GM18861 (cell line): ENCODE data around the gene CFAP46.
"Not testable (repeated sequence)": the region's sequence is repeated elsewhere in the genome, so short reads cannot be mapped to it uniquely, and the experiment has no call there.

ENCODE experiments used
- ATAC-seq: cut with Tn5 transposase; IDR thresholded peaks from one replicate; pipeline ENCODE4 v1.9.1; 2021; ENCODE audit not compliant: unreplicated experiment

The CFAP46 gene

DNA sequence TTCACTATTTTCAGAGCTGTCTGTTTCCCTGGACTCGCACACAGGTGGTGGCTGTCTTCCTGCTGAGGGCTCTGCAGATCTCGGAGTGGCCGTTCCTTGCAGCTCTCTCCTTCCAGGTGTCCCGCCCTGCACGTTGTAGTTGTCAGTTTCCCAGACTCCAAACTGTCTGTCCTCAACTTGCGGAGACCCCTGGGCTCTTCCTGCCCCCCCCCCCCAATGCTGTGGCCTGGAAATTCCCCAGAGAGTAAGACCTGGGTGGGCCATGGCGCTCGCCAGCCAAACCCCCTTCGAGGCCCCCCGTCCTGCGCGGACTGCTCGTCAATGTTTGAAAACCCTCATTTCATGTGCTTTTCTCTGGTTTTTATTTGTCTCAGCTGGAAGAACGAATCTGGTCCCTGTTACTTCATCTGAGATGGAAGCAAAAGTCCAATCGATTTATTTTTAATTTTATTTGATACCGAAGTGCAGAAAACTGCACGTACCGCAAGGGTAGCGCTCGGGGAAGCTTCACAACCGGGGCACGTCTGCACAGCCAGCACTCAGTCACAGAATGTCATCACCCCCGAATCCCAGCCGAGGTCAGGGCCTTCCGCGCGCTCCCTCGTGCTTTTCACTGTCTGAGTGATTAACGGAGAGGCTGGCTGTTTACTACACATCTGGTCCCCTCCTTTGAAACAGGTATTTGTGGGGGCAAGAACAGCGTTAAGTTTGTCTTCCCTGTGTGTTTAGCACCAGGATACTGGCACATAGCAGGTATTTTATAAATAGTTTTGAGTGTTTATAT, 110.0 kb downstream of the CFAP46 start:
- ATAC-seq, result no peak

DNA sequence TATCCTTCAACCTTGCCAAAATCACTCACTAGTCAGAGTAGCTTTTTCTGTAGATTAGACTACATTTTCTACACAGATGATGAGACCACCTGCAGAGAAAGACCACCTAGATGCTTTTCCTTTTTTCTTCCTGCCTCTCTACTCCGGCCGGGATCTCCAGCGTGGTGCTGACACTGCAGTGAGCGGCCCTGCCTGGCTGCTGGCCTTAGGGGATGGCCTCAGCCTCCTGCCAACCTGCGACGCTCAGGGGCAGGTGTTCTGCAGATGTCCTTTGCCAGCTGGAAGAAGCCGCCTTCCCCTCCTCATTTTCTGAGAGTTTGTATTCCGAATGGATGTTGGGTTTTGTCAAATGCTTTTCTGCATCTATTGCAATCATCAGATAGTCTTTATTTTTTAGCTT, 113.0 kb downstream of the CFAP46 start:
- ATAC-seq, result no peak

DNA sequence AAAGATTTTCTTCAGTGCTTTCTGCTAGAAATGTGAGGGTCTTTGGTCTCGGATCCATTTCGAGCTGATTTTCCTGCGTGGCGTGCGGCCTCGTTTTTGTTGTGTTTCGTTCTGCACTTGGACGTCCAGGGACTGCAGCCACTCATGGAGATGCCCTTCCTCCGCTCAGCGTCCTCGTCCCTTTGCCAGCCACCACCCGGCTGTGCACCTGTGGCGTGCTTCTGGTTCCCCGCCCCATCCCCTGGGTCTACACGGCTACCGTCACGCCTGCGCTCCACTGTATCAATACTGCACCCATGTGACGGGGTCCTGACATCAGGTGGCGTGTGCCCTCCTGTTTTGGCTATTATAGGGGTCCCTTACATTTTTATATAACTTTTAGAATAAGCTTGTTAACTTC, 113.7 kb downstream of the CFAP46 start:
- no peak for ATAC-seq

DNA sequence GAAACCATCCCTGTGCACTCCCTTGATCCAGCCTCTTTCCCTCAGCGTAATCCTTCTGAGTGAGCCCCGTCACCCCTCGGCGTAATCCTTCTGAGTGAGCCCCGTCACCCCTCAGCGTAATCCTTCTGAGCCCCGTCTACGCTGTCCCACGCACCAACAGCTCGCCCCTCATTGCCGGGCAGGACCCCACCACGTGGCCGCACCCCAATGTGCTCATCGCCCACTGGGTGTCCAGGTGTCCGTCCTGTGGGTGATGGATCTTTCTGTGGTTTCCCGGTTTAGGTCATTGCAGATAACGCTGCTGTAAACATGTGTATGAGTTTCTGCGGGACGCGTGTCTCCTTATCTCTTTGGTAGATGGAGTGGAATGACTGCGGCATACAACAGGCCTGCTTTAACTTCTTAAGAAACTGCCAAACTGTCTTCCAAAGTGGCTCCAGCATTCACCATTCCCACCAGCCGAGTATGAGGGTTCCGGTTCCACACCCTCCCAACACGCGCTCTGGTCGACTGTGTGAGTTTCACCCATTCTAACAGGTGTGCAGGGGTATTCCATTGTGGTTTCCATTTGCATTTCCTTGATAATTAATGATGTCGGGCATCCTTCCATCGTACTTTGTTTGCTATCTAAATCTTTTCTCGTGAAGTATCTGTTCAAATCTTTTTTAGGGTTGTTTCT, 114.4 kb downstream of the CFAP46 start:
- ATAC-seq, result no peak

DNA sequence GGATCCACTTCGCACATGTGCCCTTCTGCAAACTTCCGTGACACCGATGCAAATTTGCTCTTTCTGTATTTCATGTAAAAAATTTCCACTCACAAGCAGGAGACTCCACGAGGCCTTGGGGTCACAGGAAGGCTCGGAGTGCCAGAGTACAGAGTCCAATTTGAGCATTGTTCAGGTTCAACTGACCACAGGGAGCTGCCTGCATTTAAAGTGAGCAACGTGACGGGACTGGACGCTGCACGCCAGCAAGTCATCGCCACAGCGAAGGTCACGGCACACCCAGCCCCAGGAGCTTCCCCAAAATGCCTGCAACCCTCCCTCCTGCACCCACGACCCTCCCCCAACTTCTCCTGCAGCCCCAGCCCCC, 115.0 kb downstream of the CFAP46 start:
- ATAC-seq, result no peak

DNA sequence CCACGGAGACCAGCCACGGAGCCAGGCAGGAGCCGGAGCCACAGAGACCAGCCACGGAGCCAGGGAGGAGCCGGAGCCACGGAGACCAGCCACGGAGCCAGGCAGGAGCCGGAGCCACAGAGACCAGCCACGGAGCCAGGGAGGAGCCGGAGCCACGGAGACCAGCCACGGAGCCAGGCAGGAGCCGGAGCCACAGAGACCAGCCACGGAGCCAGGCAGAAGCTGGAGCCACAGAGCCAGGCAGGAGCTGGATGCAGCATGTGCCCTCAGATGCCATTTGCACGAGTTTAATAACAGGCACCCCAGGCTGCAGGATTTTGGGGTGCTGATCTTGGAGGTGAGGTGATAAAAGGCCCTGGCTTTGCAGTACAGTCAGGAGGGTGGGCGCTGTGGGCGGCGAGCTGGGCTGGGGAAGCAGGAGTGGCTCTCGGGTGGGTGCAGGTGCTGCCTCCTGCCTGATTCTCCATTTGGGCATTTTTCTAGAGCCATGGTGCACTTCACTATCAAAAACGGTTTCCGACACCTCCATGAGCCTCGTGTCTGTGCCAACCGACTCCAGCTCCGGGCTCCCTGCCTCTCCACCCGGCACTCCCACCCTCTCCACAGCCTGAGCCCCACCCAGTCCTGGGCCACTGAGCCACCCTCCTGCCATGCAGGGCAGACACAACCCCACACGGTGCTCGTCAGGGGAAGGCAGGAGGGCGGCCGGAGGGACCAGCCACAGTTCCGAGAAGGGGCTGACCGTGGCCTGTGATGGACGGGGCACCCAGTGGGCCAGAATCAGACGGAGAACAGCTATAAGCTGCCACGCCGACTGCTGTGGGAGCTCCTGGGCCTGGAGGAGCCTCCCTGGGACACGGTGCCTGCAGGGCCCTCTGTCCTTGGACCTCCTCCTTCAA, 115.6 kb downstream of the CFAP46 start:
- no peak for ATAC-seq

DNA sequence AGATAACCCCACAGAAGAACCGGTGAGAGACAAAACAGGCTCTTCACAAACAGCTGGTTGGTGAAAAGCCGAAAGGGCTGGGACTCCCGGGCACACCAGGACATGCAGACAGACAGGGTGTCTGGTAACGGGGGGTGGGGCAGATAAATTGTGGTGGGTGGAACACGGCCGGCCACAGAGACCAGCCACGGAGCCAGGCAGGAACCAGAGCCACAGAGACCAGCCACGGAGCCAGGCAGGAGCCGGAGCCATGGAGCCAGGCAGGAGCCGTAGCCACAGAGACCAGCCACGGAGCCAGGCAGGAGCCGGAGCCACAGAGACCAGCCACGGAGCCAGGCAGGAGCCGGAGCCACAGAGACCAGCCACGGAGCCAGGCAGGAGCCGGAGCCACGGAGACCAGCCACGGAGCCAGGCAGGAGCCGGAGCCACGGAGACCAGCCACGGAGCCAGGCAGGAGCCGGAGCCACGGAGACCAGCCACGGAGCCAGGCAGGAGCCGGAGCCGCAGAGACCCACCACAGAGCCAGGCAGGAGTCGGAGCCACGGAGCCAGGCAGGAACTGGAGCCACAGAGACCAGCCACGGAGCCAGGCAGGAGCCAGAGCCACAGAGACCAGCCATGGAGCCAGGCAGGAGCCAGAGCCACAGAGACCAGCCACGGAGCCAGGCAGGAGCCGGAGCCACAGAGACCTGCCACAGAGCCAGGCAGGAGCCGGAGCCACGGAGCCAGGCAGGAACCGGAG, 116.4 kb downstream of the CFAP46 start:
- not testable (repeated sequence) for ATAC-seq

DNA sequence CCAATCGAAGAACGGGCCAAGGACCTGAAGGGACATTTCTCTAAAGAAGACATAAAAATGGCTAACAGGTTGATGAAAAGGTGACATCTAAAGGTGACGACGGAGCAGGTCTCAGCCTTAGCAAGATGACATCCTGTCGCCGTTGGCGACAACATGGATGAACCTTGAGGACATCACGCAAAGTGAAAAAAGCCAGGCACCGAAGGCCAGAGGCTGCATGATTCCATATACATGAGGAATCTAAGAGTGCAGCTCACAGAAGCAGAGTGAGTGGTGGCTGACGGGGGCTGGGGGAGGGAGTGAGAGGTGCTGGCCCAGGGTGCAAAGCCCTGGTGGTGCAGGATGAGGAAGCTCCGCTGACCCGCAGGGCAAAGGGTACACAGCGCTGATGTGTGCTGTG, 122.3 kb downstream of the CFAP46 start:
- no peak for ATAC-seq

DNA sequence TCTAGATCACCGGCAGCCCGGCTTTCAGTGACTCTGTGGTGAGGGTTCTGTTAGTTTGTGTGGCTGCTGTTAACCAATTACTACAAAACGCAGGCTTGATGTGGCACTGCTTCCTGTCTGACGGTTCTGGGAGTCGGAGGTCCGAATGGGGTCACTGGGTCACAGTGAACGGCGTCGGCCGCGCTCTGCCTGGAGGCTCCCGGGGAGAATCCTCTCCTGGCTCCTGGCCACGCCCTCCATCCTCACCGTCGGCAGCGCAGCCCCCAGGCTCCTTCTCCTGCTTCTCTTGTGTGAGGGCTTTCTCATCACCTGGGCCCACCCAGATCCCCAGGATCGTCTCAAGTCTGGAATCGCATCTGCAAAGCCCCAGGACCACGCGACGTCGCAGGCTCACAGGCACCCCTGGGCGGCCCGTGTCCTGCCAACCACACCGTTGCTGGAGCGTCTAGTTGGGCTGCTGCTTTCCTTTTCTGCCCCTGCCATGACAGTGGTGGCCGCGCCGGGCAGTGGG, 124.6 kb downstream of the CFAP46 start:
- ATAC-seq, result no peak

DNA sequence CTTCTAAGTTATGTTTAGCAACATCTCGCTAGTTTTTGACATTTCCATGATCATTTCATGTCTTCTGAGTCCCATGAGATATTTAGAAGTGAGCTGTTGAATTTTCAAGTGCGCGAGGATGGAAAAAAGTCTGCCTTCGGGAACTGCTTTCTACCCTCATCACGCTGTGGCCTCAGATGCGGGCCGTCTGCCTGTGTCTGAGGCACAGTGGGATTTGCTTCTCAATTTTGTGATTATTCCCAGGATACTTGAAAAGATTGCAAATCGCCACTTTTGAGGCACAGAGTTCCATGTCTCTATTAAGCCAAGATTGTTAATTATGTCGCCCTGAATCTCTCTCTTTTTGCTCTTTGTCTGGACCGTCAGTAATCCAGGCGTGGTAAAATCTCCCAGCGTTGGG, 125.7 kb downstream of the CFAP46 start:
- ATAC-seq, result no peak

DNA sequence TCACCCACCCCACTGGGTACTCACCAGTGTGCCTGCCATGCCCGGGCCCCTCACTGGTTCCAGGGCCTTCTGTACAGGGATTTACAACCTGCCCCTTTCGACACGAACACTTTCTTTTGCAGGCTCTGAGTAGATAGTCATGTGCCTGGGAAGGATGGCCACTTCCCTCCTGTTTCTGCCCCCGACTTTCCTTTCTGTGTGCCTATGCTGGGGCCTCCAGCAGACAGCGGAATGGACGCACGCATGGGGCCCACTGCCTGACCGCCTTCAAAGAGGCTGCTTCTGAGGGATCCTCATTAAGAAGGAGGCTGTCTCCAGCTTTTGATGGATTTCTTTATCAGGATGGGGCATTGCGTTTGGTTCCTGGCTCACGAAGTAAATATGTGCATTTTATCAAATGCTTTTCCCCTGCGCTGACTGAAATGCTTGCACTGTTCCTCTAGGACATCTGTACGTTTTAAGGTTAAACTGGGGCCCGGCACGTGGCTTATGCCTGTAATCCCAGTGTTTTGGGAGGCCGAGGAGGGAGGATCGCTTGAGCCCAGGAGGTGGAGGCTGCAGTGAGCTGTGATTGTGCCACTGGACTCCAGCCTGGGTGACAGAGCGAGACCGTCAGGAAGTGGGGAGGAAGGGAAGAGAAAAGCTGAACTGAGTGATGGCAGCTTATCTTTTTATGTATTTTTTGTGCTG, 127.1 kb downstream of the CFAP46 start:
- ATAC-seq, result no peak

DNA sequence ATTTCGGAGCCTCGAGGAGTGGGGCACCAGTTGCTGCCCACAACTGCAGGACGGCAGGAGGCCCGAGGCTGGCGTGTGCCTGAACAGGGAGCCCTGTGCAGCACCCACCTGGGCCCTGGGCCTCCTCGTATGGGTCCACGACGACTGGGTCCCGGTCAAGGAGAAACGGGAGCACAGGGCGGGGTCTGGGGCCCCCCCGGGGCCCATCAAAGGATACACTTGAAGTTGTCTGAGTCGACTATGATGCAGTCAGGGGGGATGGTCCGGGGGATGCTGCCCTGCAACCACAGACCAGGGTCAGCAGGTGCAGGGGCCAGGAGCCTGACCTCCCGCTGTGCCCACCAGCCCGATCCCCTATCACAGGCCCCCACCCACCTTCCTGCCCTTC, 127.9 kb downstream of the CFAP46 start:
- ATAC-seq, result no peak

DNA sequence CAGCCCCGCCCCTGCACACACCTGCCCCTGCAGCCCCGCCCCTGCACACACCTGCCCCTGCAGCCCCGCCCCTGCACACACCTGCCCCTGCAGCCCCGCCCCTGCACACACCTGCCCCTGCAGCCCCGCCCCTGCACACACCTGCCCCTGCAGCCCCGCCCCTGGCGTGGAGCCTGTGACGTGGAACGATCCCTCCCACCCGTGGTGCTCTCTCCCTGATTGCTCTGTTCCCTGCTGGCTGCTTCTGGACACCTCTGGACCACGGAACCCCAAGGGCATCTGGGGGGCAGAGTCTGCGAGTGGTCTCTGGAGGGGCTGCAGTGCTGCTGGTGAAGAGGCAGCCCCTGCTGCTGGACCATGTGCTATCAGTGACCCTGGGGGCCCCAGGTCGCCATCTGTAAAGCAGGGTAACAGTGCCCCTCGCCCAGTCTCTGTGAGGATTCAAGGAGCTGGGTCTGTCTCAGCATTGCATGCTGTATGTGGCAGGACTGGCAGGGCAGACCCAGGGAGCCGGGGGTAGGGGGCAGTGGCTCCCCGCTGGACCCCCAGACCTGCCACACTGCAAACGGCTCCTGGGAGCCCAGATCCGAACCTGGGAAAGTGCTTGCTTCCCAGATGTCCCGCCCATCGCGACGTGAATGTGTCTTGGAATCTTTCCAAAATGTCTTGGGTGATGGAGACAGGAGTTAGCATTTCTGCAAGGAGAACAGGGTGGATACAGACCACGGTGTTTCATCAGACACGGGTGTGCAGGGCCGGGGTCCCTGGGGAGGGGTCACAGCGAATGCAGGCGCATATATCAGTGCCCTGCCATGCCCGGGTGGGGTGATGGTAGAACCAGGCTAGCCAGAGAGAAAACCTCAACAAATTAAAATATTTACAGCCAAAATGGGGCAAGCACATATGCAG, 128.6 kb downstream of the CFAP46 start:
- ATAC-seq, result no peak

DNA sequence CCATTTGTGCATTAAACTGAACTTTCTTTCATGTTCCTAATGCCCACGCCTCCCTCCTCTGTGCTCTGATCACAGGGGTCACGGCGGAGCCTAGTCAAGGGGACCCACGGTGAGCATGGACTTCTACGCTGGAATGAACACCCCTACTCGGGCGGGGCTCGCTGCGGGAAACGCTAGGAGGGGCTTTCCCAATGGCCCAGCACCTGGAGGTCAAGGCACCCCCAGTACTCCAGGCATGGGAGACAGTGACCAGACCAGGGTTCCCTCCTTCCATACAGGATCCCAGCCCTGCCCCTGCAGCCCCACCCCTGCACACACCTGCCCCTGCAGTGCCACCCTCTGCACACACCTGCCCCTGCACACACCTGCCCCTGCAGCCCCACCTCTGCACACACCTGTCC, 129.4 kb downstream of the CFAP46 start:
- ATAC-seq, result no peak

DNA sequence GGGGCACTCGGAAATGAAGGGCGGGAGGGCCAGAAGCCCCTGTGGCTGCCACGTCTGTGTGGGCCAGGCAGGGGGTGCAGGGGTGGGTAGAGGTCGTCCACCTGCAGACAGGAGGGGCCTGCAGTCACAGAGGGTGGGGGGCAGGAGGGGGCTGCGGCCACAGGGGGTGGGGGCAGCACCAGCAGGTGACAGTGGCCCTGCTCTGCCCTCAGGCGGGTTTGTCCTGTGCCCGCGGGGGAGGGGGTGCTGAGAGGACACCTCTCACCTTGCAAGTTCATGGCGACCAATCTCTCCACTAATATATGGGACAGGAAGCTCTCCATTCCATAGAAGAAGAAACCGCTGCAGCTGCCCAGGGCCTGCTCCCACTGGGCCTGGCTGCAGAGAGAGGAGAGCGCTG, 129.8 kb downstream of the CFAP46 start:
- no peak for ATAC-seq

DNA sequence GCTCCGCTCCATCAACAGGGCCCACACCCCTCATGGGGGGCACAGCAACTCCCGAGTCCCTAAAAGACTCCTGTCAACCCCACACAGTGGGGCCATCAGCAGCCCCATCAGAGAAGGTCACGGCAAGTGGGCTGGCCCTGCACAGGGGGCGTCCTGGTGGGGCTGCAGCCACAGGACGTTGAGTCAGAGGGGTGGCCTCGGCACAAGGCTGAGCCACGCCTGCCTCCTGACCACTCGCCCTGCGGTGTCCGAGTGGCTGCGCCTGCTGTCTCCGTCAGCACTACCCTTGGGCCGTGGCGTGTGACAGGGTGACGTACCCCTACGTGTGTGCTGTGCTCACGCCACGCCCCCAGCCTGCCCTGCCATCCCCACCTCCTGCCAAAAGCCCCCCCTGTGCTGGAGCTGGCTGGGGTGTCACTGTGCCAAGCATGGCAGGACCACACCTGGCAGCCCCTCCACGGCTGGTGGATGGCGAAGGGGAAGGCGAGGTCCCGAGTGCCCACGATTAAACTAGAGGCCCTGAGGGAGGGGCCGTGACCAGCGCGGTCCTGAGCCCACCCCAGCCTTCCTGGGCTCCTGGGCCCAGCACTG, 130.4 kb downstream of the CFAP46 start:
- ATAC-seq, result no peak

DNA sequence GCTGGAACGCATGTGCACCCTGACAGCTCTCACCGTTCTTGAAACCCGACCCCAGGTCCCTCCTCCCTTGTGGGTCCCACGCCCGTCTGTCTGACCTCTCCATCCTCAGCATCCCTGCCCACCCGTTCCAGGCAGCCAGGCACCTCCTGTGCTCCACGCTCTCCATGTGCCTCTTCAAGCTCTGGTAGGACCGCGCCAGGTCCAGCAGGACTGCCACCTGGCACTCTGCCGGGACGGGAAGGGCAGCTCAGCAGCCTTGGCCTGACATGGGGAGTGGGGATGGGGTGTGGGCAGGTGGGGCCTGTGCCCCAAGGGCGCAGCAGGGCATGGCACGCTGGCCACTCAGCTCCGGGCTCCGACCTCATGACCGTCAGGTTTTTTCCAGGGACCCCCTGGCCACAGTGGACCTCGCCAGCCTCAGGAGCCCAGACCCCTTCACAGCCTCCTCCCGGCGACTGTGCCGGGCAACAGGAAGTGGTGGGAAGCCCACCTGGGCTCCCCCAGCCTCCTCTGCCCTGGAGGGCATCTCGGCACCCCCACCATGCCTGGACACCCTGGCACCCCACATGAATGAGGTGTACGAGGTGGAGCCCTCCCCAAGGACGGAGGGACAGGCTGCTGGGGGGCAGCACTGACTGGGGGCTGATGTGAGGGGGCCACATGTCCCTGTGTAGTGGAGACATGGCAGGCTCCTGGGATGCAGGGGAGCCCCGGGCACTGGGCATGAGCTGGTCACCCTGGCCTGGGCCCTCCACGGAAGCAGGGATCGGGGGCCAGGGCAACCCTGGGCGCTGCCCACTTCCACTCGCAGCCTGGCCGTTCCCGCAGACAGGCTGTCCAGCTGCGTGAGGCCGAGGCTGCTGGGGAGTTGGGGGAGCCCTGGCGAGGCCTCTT, 131.3 kb downstream of the CFAP46 start:
- ATAC-seq, result no peak
